Activated CD8-positive, alpha-beta memory T cell treated with anti-CD3 and anti-CD28 coated beads for 1 hour (primary cell): ENCODE data around the gene GSN.

ENCODE experiments used
- DNase-seq, 2 donors: peaks; one replicate each; pipeline ENCODE4 v3.0.0-alpha.2; 2020; ENCODE audit warnings: low read depth in 1 of 2; ENCODE audit errors: extremely low read depth in 1 of 2

Gene GSN

GRCh38 chr9:121302341-121302740 lies 34.4 kb downstream of the GSN start:
- no peak for DNase-seq

GRCh38 chr9:121302786-121303185 lies 34.8 kb downstream of the GSN start:
- DNase-seq, result no peak

DNA sequence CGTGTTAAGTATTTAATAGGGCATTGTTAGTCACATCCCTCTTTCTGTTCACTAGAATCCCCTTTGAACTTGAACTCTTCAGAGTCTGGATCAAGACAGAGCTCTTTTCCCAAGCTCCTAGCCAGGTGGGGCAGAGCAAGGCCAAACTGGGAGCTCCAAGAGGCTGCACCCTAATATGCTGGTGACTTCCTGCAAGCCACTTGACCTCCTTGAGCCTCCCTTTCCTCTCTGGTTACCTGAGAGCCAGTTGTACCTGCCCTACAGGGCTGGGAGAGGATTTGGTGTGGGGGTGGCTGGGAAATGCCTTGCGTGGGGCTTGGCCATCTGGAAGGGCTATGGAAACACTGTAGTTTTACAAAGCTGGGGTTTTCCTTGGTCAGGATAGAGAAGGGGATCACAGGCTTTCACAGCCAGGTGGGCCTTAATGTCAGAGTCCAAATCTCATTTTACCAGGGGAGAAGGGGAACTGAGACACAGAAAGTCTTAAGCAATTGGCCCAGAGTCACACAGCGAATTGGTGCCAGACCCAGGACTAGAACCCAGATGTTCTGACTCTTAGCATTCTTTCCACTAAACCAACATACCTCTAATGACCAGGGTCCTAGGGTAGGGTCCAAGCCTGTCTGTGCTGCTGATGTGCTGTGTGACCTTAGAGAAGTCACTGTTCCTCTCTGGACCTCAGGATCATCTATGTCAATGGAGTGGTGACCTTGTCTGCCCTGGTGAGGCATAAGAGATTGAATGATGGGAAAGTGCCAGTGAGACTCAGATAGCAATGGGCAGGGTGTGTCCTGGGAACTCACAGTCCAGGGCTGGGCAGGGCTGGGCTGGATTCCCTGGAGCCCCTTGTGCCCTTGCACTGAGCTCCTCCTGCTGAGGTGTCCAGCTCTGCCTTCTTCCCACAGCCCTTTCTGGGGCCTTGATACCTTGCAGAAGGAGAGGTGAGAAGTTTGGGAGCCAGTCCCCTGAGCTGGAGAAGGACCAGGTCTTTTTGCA lies 35.8 kb downstream of the GSN start:
- DNase-seq, result no peak

GRCh38 chr9:121304707-121305106 lies 36.7 kb downstream of the GSN start:
- DNase-seq, result no peak

DNA sequence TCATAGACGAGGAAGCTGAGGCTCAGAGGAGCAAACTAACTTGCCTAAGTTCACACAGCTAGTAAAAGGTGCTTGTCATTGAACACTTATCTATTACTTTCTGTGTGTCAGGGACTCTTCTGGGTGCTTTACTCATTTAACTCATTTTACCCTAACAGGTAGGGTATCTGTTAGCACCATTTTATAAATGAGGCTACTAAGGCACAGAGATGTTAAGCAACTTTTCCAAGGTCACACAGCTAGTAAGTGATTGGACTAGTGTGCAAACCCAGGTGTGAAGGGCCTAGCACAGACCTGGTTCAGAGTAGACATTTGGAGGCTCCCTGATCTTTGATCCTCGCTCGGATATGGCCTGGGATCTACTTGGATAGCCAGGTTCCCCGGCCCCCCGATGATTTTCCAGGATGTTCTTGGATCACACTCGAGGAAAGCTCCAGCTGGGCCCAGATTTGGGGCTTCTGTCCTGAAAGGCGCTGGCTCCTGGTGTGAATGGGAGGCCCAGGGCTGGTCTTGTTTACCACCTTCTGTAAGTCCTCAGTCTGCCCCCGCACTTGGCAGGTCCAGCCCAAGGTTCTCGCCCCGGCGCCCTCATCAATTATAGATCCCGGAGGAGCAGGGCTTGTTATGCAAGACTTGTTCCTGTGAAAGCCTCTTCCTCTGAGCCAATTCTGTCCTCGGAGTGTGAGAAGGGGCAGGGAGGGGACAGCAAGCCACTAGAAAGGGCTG lies 37.5 kb downstream of the GSN start:
- DNase-seq, result no peak

GRCh38 chr9:121307976-121308375 lies 40.0 kb downstream of the GSN start:
- DNase-seq, result no peak

DNA sequence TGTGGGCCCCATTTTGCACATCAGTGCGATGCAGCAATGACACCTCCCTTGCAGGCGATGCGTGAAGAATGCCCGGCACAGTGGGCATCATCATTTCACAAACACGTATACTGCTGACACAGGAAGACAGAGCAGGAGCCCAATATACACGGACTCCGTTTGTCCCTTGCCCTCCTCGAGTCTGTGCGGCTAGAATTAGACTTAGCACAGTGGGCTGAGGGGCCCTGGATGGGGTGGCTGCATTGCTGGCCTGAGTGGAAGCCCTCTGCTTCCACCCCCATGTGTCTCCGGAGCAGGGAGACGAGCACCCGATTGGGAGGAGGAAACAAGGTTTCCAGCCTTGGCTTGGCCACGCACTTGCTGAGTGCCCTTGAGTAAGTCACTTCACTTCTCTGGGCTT lies 40.8 kb downstream of the GSN start:
- no peak for DNase-seq

DNA sequence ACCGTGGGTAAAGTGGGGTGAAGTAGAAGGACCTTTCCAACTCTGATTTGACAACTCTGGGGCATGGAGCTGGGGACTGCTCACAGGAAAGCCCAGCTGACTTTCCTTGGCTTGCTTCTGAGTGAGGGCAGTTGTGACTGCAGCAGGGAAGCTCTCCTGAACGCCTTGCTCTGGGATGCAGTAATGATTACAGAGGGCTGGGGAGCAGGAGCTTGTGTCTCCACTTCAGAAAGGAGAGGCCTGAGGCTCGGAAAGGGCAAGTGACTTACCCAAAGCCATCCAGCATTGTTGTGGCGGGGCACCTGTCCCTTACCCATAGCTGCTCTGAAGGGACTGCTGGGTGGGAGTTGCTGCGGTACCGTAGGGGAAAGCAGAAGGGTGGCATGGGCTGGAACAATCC lies 41.2 kb downstream of the GSN start:
- DNase-seq, result no peak

GRCh38 chr9:121309833-121310425 lies 42.0 kb downstream of the GSN start:
- DNase-seq, result no peak

DNA sequence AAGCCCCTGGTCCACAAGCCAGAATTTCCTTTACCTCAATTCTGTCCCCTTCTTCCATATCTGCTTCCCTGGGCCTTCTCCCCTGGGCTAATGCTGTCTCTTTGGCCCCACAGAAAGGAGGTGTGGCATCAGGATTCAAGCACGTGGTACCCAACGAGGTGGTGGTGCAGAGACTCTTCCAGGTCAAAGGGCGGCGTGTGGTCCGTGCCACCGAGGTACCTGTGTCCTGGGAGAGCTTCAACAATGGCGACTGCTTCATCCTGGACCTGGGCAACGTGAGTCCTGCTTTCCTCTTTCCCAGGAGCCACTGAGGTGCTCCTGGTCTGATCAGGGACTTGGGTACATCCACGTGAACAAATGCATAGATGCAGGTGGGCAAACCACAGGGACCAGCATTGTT lies 42.6 kb downstream of the GSN start:
- DNase-seq, result no peak

DNA sequence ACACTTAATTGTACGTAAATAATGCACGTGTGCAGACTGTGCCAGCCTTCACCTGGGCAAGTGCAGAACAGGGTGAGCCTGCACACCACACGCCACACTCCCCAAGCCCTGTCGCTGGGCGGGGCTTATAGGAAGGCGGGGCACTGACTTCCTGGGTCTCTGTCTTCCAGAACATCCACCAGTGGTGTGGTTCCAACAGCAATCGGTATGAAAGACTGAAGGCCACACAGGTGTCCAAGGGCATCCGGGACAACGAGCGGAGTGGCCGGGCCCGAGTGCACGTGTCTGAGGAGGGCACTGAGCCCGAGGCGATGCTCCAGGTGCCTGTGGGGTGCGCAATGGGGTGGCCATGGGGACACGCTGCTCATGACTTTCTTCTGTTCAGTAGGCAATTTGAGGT lies 44.2 kb downstream of the GSN start:
- no peak for DNase-seq

GRCh38 chr9:121313458-121314152 lies 45.6 kb downstream of the GSN start:
- DNase-seq, result no peak

DNA sequence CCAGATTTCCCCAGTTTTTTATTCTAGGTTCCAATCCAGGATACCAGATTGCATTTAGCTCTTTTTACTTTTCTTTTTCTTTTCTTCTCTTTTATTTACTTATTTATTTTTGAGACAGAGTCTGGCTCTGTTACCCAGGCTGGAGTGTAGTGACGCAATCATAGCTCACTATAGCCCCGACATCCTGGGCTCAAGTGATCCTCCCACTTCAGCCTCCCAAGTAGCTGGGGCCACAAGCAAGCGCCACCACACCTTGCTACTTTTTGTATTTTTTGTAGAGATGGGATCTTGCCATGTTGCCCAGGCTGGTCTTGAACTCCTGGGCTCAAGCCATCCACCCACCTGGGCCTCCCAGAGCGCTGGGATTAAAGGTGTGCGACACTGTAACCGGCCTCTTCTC lies 48.4 kb downstream of the GSN start:
- no peak for DNase-seq

DNA sequence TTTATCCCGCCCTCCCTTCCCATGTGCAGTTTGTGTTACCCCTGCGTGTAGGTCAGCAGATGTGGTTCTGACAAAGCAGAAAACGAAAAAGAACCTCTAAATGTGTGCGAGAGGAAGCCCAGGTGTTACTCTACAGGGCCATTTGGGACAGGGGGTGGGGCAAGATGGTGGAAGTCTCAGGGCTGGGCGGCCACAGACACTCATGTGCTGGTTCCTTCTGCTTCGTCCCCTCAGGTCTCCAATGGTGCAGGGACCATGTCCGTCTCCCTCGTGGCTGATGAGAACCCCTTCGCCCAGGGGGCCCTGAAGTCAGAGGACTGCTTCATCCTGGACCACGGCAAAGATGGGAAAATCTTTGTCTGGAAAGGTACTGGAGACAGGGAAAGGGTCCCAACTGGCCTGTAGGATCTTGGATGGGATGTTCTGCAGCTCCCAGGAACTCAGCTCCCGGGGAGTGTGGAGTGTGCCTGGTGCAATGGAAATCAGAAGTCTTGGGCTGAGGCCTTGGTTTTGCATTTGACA lies 49.0 kb downstream of the GSN start:
- no peak for DNase-seq

- no peak for DNase-seq
Observed at GRCh38 chr9:121317737-121318630, 50.0 kb downstream of the GSN start.

DNA sequence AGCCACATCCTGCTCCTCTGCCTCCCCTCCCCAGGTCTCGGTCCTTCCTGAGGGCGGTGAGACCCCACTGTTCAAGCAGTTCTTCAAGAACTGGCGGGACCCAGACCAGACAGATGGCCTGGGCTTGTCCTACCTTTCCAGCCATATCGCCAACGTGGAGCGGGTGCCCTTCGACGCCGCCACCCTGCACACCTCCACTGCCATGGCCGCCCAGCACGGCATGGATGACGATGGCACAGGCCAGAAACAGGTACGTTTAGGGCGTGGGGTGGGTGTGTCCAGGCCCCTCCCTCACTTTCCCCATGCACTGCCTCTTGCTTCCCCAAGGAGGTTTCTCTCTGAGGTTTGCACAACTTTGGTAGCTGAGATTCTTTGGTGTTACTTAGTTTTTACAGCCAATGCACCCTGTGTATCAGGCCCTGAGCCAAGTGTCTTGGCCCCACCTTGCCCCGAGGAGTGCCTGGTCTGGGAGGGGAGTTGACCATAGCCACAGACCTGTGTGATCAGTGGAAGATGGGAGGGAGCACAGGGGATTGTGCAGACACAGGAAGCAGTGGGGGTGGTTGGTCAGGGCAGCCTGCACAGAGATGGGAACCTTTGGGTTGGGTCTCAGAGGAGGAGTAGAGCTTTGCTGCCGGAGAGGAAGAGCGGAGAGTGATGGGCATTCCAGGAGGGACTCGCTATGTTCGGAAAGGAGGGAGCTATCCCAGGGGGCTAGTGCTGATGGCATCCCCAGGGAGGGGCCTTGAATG lies 50.8 kb downstream of the GSN start:
- DNase-seq, result no peak

DNA sequence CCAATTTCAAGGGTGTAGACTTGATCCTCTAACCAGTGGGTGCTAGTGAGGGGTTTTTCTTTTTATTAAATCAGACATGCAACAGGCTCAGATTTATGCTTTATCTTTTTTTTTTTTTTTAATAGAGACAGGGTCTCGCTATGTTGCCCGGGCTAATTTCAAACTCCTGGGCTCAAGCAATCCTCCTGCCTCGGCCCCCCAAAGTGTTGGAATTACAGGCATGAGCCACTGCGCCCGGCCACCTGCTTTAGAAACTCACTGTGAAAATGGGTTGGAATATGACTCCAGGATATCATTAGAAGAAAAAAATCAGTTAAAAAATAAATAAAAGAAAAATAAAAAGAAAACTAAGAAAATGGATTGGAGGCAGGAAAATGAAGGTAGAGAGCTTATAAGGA lies 51.4 kb downstream of the GSN start:
- DNase-seq, result no peak

GRCh38 chr9:121321016-121321503 lies 53.1 kb downstream of the GSN start:
- DNase-seq, result no peak
